ENCODE results near the gene NTMT1.

The NTMT1 gene

GRCh38 chr9:129591916-129592315, 34.0 kb upstream of the NTMT1 start:
- TF ChIP-seq CTCF (IDR thresholded peaks at IDR 0.05): no peak

GRCh38 chr9:129594632-129595031, 31.3 kb upstream of the NTMT1 start:
- no peak for TF ChIP-seq CTCF (IDR thresholded peaks at IDR 0.05)

GRCh38 chr9:129595311-129595741, 30.6 kb upstream of the NTMT1 start:
- TF ChIP-seq CTCF (IDR thresholded peaks at IDR 0.05): no peak

- no peak for TF ChIP-seq CTCF (IDR thresholded peaks at IDR 0.05)
Observed at GRCh38 chr9:129595903-129596540, 29.9 kb upstream of the NTMT1 start.

GRCh38 chr9:129596541-129597331, 29.2 kb upstream of the NTMT1 start:
- TF ChIP-seq CTCF (IDR thresholded peaks at IDR 0.05): no peak

- no peak for TF ChIP-seq CTCF (IDR thresholded peaks at IDR 0.05)
Observed at GRCh38 chr9:129597355-129598088, 28.4 kb upstream of the NTMT1 start.

- TF ChIP-seq CTCF (IDR thresholded peaks at IDR 0.05): no peak
Observed at GRCh38 chr9:129598089-129598596, 27.8 kb upstream of the NTMT1 start.

All from LNCAP (cell line).